Nephron (organoid): Measurements from ENCODE around the gene SLC3A2.
A peak's percentile ranks its signal among the peaks of the same experiment; 100 is the strongest.

Experiments
- H3K27ac Mint-ChIP-seq, 3 experiments: 2 replicates each; pipeline ENCODE4 v1.8.0; 2020; ENCODE audit warnings: mixed read lengths in 3 of 3, mild to moderate bottlenecking in 2 of 3, moderate library complexity in 1 of 3
- H3K27me3 Mint-ChIP-seq: 2 replicates; pipeline ENCODE4 v1.8.0; 2021; ENCODE audit warnings: low read depth, mild to moderate bottlenecking, moderate library complexity, mixed read lengths
- H3K36me3 Mint-ChIP-seq: 2 replicates; pipeline ENCODE4 v1.8.0; 2020; ENCODE audit warnings: low read depth, mixed read lengths
- H3K4me1 Mint-ChIP-seq: 2 replicates; pipeline ENCODE4 v1.8.0; 2020; ENCODE audit warnings: mixed read lengths
- H3K4me3 Mint-ChIP-seq, 3 experiments: 2 replicates each; pipeline ENCODE4 v1.8.0; 2020; ENCODE audit warnings: mild to moderate bottlenecking in 3 of 3, mixed read lengths in 3 of 3, moderate library complexity in 2 of 3
- H3K9me3 Mint-ChIP-seq: 2 replicates; pipeline ENCODE4 v1.8.0; 2020; ENCODE audit warnings: mixed read lengths
- CTCF ChIP-seq, 3 experiments: fragments of 200-600 bp; sonication (generic); IDR thresholded peaks; one replicate each; pipeline ENCODE4 v1.5.0; 2021; ENCODE audit warnings: antibody characterized with exemption in 3 of 3; ENCODE audit not compliant: unreplicated experiment in 3 of 3

SLC3A2 gene

GRCh38 chr11:62922653-62923431 is 42.1 kb downstream of the SLC3A2 start:
- peak in 1 of 3 experiments; percentile 18 for TF ChIP-seq CTCF (IDR thresholded peaks at IDR 0.05; ENCODE audit: unreplicated experiment in 3 of 3)
- no peak overlapping the region for H3K27ac Mint-ChIP-seq
- H3K36me3 Mint-ChIP-seq = no peaks in the 10 kb centered on the region
- no peaks in the 10 kb centered on the region for H3K9me3 Mint-ChIP-seq
- peaks cover 79% of the 10 kb centered on the region for H3K27me3 Mint-ChIP-seq
- peak overlapping the region; percentile 65 to 78 (median 66) for H3K4me3 Mint-ChIP-seq
- peaks cover 39% of the 10 kb centered on the region for H3K4me1 Mint-ChIP-seq

- Mint-ChIP-seq H3K4me1 (peaks cover 49% of the 10 kb centered on the region), H3K27ac (no peak overlapping the region), H3K36me3 (no peaks in the 10 kb centered on the region), H3K27me3 (peaks cover 89% of the 10 kb centered on the region), H3K4me3 (peak overlapping the region; percentile 69 to 76 (median 73)), H3K9me3 (no peaks in the 10 kb centered on the region)
- no peak for TF ChIP-seq CTCF (IDR thresholded peaks at IDR 0.05; ENCODE audit: unreplicated experiment in 3 of 3)
These were observed 43.1 kb downstream of the SLC3A2 start for GRCh38 chr11:62923601-62924411.

- Mint-ChIP-seq H3K27me3 (peaks cover 89% of the 10 kb centered on the region), H3K4me1 (peaks cover 57% of the 10 kb centered on the region), H3K4me3 (peak overlapping the region in 2 of 3 experiments; percentile 44 to 70), H3K36me3 (no peaks in the 10 kb centered on the region), H3K27ac (no peak overlapping the region), H3K9me3 (no peaks in the 10 kb centered on the region)
- no peak for TF ChIP-seq CTCF (IDR thresholded peaks at IDR 0.05; ENCODE audit: unreplicated experiment in 3 of 3)
These were observed 44.6 kb downstream of the SLC3A2 start for GRCh38 chr11:62925308-62925707.

GRCh38 chr11:62925745-62926679 is 45.3 kb downstream of the SLC3A2 start:
- no peaks in the 10 kb centered on the region for H3K9me3 Mint-ChIP-seq
- peaks cover 89% of the 10 kb centered on the region for H3K27me3 Mint-ChIP-seq
- no peak for TF ChIP-seq CTCF (IDR thresholded peaks at IDR 0.05; ENCODE audit: unreplicated experiment in 3 of 3)
- peaks cover 64% of the 10 kb centered on the region for H3K4me1 Mint-ChIP-seq
- H3K4me3 Mint-ChIP-seq = peak overlapping the region; percentile 44 to 70 (median 69)
- no peaks in the 10 kb centered on the region for H3K36me3 Mint-ChIP-seq
- H3K27ac Mint-ChIP-seq = no peak overlapping the region

- Mint-ChIP-seq H3K27ac (no peak overlapping the region), H3K4me3 (peak overlapping the region in 2 of 3 experiments; percentile 7 to 44), H3K4me1 (peaks cover 65% of the 10 kb centered on the region), H3K9me3 (no peaks in the 10 kb centered on the region), H3K36me3 (no peaks in the 10 kb centered on the region), H3K27me3 (peaks cover 87% of the 10 kb centered on the region)
- no peak for TF ChIP-seq CTCF (IDR thresholded peaks at IDR 0.05; ENCODE audit: unreplicated experiment in 3 of 3)
These were observed 46.2 kb downstream of the SLC3A2 start for GRCh38 chr11:62926680-62927455.
